ENCODE data around the gene ZNF33B. TPM values are rescaled to one million over a fixed set of nuclear protein-coding genes. Genes with fewer than 3 reads are reported as not detected.
"Not testable (repeated sequence)": the region's sequence is repeated elsewhere in the genome, so short reads cannot be mapped to it uniquely, and the experiment has no call there.

ZNF33B gene
- total and polyA plus RNA-seq, 4 donors, result 7.1 to 46.8 (median 18.3) TPM

- H3K4me1 ChIP-seq (ENCODE audit: control insufficient read depth in 1 of 2, insufficient read depth in 2 of 2, low read length in 2 of 2), result no peaks in the 10 kb centered on the region
- no peak overlapping the region for H3K4me3 ChIP-seq (ENCODE audit: low read length in 2 of 2)
- ATAC-seq (ENCODE audit: low FRiP score) (no peak), DNase-seq (no peak)
- WGBS, 2 donors, result 62 to 77% methylated on average over 5 of the region's 5 CpGs
- H3K9me3 ChIP-seq (ENCODE audit: control insufficient read depth, low read length), result peaks cover 3% of the 10 kb centered on the region
- H3K27me3 ChIP-seq (ENCODE audit: control insufficient read depth in 1 of 2, insufficient read depth in 2 of 2, low read length in 1 of 2), result no peaks in the 10 kb centered on the region
- peaks cover 6 to 13% of the 10 kb centered on the region in 2 donors for H3K36me3 ChIP-seq (ENCODE audit: control insufficient read depth in 1 of 2, insufficient read depth in 2 of 2, low read length in 1 of 2)
- H3K27ac ChIP-seq (ENCODE audit: low read depth in 1 of 2, low read length in 2 of 2), result no peak overlapping the region
- intact Hi-C loops (cut with DNase I), result no loop called here
These were observed 44.1 kb downstream of the ZNF33B start for GRCh38 chr10:42594246-42594650.

GRCh38 chr10:42593284-42593683 lies 45.1 kb downstream of the ZNF33B start:
- intact Hi-C loops (cut with DNase I), result no loop called here
- H3K36me3 ChIP-seq (ENCODE audit: control insufficient read depth in 1 of 2, insufficient read depth in 2 of 2, low read length in 1 of 2), result peaks cover 10 to 13% of the 10 kb centered on the region in 2 donors
- H3K9me3 ChIP-seq (ENCODE audit: control insufficient read depth, low read length), result peaks cover 6% of the 10 kb centered on the region
- no peak for ATAC-seq (ENCODE audit: low FRiP score)
- H3K4me1 ChIP-seq (ENCODE audit: control insufficient read depth in 1 of 2, insufficient read depth in 2 of 2, low read length in 2 of 2), result no peaks in the 10 kb centered on the region
- DNase-seq, result no peak
- no peaks in the 10 kb centered on the region for H3K27me3 ChIP-seq (ENCODE audit: control insufficient read depth in 1 of 2, insufficient read depth in 2 of 2, low read length in 1 of 2)
- 78 to 97% methylated on average over 1 of the region's 1 CpG for WGBS, 2 donors
- peak overlapping the region in 1 of 2 donors; percentile 14 for H3K4me3 ChIP-seq (ENCODE audit: low read length in 2 of 2)
- H3K27ac ChIP-seq (ENCODE audit: low read depth in 1 of 2, low read length in 2 of 2), result no peak overlapping the region

GRCh38 chr10:42583828-42584227 lies 54.5 kb downstream of the ZNF33B start:
- ATAC-seq (ENCODE audit: low FRiP score) (no peak), DNase-seq (no peak)
- Histone ChIP-seq H3K36me3 (ENCODE audit: control insufficient read depth in 1 of 2, insufficient read depth in 2 of 2, low read length in 1 of 2) (peaks cover 0 to 6% of the 10 kb centered on the region in 2 donors), H3K4me3 (ENCODE audit: low read length in 2 of 2) (no peak overlapping the region), H3K27me3 (ENCODE audit: control insufficient read depth in 1 of 2, insufficient read depth in 2 of 2, low read length in 1 of 2) (no peaks in the 10 kb centered on the region), H3K27ac (ENCODE audit: low read depth in 1 of 2, low read length in 2 of 2) (no peak overlapping the region), H3K9me3 (ENCODE audit: control insufficient read depth, low read length) (peaks cover 5% of the 10 kb centered on the region), H3K4me1 (ENCODE audit: control insufficient read depth in 1 of 2, insufficient read depth in 2 of 2, low read length in 2 of 2) (no peaks in the 10 kb centered on the region)
- 87 to 95% methylated on average over 5 of the region's 5 CpGs for WGBS, 2 donors
- intact Hi-C loops (cut with DNase I), result no loop called here

GRCh38 chr10:42578019-42578418 lies 60.4 kb downstream of the ZNF33B start:
- no peaks in the 10 kb centered on the region for H3K27me3 ChIP-seq (ENCODE audit: control insufficient read depth in 1 of 2, insufficient read depth in 2 of 2, low read length in 1 of 2)
- H3K9me3 ChIP-seq (ENCODE audit: control insufficient read depth, low read length), result no peaks in the 10 kb centered on the region
- ATAC-seq (ENCODE audit: low FRiP score) (no peak), DNase-seq (no peak)
- no peak overlapping the region for H3K4me3 ChIP-seq (ENCODE audit: low read length in 2 of 2)
- H3K27ac ChIP-seq (ENCODE audit: low read depth in 1 of 2, low read length in 2 of 2), result no peak overlapping the region
- H3K4me1 ChIP-seq (ENCODE audit: control insufficient read depth in 1 of 2, insufficient read depth in 2 of 2, low read length in 2 of 2), result no peaks in the 10 kb centered on the region
- intact Hi-C loops (cut with DNase I), result no loop called here
- no peaks in the 10 kb centered on the region for H3K36me3 ChIP-seq (ENCODE audit: control insufficient read depth in 1 of 2, insufficient read depth in 2 of 2, low read length in 1 of 2)
- 55 to 68% methylated on average over 7 of the region's 7 CpGs for WGBS, 2 donors

- H3K4me1 ChIP-seq (ENCODE audit: control insufficient read depth in 1 of 2, insufficient read depth in 2 of 2, low read length in 2 of 2), result no peaks in the 10 kb centered on the region
- no peaks in the 10 kb centered on the region for H3K9me3 ChIP-seq (ENCODE audit: control insufficient read depth, low read length)
- intact Hi-C loops (cut with DNase I), result no loop called here
- 87 to 89% methylated on average over 4 of the region's 4 CpGs for WGBS, 2 donors
- no peak overlapping the region for H3K4me3 ChIP-seq (ENCODE audit: low read length in 2 of 2)
- no peaks in the 10 kb centered on the region for H3K27me3 ChIP-seq (ENCODE audit: control insufficient read depth in 1 of 2, insufficient read depth in 2 of 2, low read length in 1 of 2)
- DNase-seq (no peak), ATAC-seq (ENCODE audit: low FRiP score) (no peak)
- no peak overlapping the region for H3K27ac ChIP-seq (ENCODE audit: low read depth in 1 of 2, low read length in 2 of 2)
- H3K36me3 ChIP-seq (ENCODE audit: control insufficient read depth in 1 of 2, insufficient read depth in 2 of 2, low read length in 1 of 2), result no peaks in the 10 kb centered on the region
These were observed 62.0 kb downstream of the ZNF33B start for GRCh38 chr10:42576338-42576737.

- no peaks in the 10 kb centered on the region for H3K4me1 ChIP-seq (ENCODE audit: control insufficient read depth in 1 of 2, insufficient read depth in 2 of 2, low read length in 2 of 2)
- WGBS, 2 donors, result 82 to 87% methylated on average over 5 of the region's 5 CpGs
- H3K36me3 ChIP-seq (ENCODE audit: control insufficient read depth in 1 of 2, insufficient read depth in 2 of 2, low read length in 1 of 2), result no peaks in the 10 kb centered on the region
- no peaks in the 10 kb centered on the region for H3K27me3 ChIP-seq (ENCODE audit: control insufficient read depth in 1 of 2, insufficient read depth in 2 of 2, low read length in 1 of 2)
- intact Hi-C loops (cut with DNase I), result no loop called here
- H3K9me3 ChIP-seq (ENCODE audit: control insufficient read depth, low read length), result no peaks in the 10 kb centered on the region
- H3K27ac ChIP-seq (ENCODE audit: low read depth in 1 of 2, low read length in 2 of 2), result no peak overlapping the region
- H3K4me3 ChIP-seq (ENCODE audit: low read length in 2 of 2), result no peak overlapping the region
- no peak for DNase-seq
- no peak for ATAC-seq (ENCODE audit: low FRiP score)
These were observed 64.0 kb downstream of the ZNF33B start for GRCh38 chr10:42574336-42574735.

- no peak for ATAC-seq (ENCODE audit: low FRiP score)
- intact Hi-C loops (cut with DNase I), result no loop called here
- WGBS, 2 donors, result 59 to 73% methylated on average over 5 of the region's 5 CpGs
- H3K4me3 ChIP-seq (ENCODE audit: low read length in 2 of 2), result no peak overlapping the region
- no peak overlapping the region for H3K27ac ChIP-seq (ENCODE audit: low read depth in 1 of 2, low read length in 2 of 2)
- no peaks in the 10 kb centered on the region for H3K36me3 ChIP-seq (ENCODE audit: control insufficient read depth in 1 of 2, insufficient read depth in 2 of 2, low read length in 1 of 2)
- no peaks in the 10 kb centered on the region for H3K9me3 ChIP-seq (ENCODE audit: control insufficient read depth, low read length)
- H3K27me3 ChIP-seq (ENCODE audit: control insufficient read depth in 1 of 2, insufficient read depth in 2 of 2, low read length in 1 of 2), result peaks cover 0 to 3% of the 10 kb centered on the region in 2 donors
- no peak for DNase-seq
- no peaks in the 10 kb centered on the region for H3K4me1 ChIP-seq (ENCODE audit: control insufficient read depth in 1 of 2, insufficient read depth in 2 of 2, low read length in 2 of 2)
These were observed 81.4 kb downstream of the ZNF33B start for GRCh38 chr10:42556931-42557330.

GRCh38 chr10:42553576-42553975 lies 84.8 kb downstream of the ZNF33B start:
- 90 to 91% methylated on average over 12 of the region's 12 CpGs for WGBS, 2 donors
- H3K27ac ChIP-seq (ENCODE audit: low read depth in 1 of 2, low read length in 2 of 2); H3K9me3 ChIP-seq (ENCODE audit: control insufficient read depth, low read length); DNase-seq; H3K27me3 ChIP-seq (ENCODE audit: control insufficient read depth in 1 of 2, insufficient read depth in 2 of 2, low read length in 1 of 2); H3K36me3 ChIP-seq (ENCODE audit: control insufficient read depth in 1 of 2, insufficient read depth in 2 of 2, low read length in 1 of 2); ATAC-seq (ENCODE audit: low FRiP score); H3K4me1 ChIP-seq (ENCODE audit: control insufficient read depth in 1 of 2, insufficient read depth in 2 of 2, low read length in 2 of 2): not testable (repeated sequence)
- peak overlapping the region in 1 of 2 donors; percentile 44 for H3K4me3 ChIP-seq (ENCODE audit: low read length in 2 of 2)
- intact Hi-C loops (cut with DNase I), result loop anchor here (2.0 to 5.0 kb wide), 2 partner anchors 84 to 85 kb away; partner anchors contain the start of gene ZNF33B (in 2 of the 2)

- ATAC-seq (ENCODE audit: low FRiP score) (peak; percentile 58), DNase-seq (peak in 1 of 2 donors; percentile 53)
- H3K27ac ChIP-seq (ENCODE audit: low read depth in 1 of 2, low read length in 2 of 2), result peak overlapping the region in 1 of 2 donors; percentile 62
- no peaks in the 10 kb centered on the region for H3K4me1 ChIP-seq (ENCODE audit: control insufficient read depth in 1 of 2, insufficient read depth in 2 of 2, low read length in 2 of 2)
- H3K27me3 ChIP-seq (ENCODE audit: control insufficient read depth in 1 of 2, insufficient read depth in 2 of 2, low read length in 1 of 2), result no peaks in the 10 kb centered on the region
- 3 to 6% methylated on average over 14 of the region's 14 CpGs for WGBS, 2 donors
- H3K36me3 ChIP-seq (ENCODE audit: control insufficient read depth in 1 of 2, insufficient read depth in 2 of 2, low read length in 1 of 2), result no peaks in the 10 kb centered on the region
- intact Hi-C loops (cut with DNase I), result loop anchor here (2.0 to 5.0 kb wide), 2 partner anchors 84 to 86 kb away; partner anchors contain the start of gene ZNF33B (in 2 of the 2)
- H3K4me3 ChIP-seq (ENCODE audit: low read length in 2 of 2), result peak overlapping the region; percentile 44 to 56
- no peaks in the 10 kb centered on the region for H3K9me3 ChIP-seq (ENCODE audit: control insufficient read depth, low read length)
These were observed 85.3 kb downstream of the ZNF33B start for GRCh38 chr10:42553064-42553407.
